Astrocyte of the spinal cord (primary cell): Measurements from ENCODE around the gene QSOX1.

ENCODE experiments used
- DNase-seq: peaks from one replicate; pipeline ENCODE4 v3.0.0; 2011; ENCODE audit warnings: low read depth, low spot score
- H3K4me3 ChIP-seq: 2 replicates; pipeline ENCODE4 v1.5.1; 2011; ENCODE audit warnings: low read depth, mild to moderate bottlenecking, low read length, moderate library complexity
- in situ Hi-C: cut with HindIII; loops from 2 replicates; pipeline ENCODE4 v1.10.0; 2017; ENCODE audit warnings: low sequenced_read_pairs
- TF ChIP-seq, protein P1 (sequence below): IDR thresholded peaks from 2 replicates; pipeline ENCODE4 v1.5.1; 2012; ENCODE audit warnings: low read depth, mild to moderate bottlenecking, low read length, inconsistent platforms

QSOX1 gene

GRCh38 chr1:180173451-180173850 is 18.8 kb downstream of the QSOX1 start:
- no peak for DNase-seq
- TF ChIP-seq, protein P1, sequence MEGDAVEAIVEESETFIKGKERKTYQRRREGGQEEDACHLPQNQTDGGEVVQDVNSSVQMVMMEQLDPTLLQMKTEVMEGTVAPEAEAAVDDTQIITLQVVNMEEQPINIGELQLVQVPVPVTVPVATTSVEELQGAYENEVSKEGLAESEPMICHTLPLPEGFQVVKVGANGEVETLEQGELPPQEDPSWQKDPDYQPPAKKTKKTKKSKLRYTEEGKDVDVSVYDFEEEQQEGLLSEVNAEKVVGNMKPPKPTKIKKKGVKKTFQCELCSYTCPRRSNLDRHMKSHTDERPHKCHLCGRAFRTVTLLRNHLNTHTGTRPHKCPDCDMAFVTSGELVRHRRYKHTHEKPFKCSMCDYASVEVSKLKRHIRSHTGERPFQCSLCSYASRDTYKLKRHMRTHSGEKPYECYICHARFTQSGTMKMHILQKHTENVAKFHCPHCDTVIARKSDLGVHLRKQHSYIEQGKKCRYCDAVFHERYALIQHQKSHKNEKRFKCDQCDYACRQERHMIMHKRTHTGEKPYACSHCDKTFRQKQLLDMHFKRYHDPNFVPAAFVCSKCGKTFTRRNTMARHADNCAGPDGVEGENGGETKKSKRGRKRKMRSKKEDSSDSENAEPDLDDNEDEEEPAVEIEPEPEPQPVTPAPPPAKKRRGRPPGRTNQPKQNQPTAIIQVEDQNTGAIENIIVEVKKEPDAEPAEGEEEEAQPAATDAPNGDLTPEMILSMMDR: no peak
- no peak overlapping the region for H3K4me3 ChIP-seq
- in situ Hi-C loops: no loop called here

- in situ Hi-C loops: no loop called here
- TF ChIP-seq, protein P1: no peak
- DNase-seq: peak; percentile 58
Measured at GRCh38 chr1:180173952-180174351, 19.3 kb downstream of the QSOX1 start.

GRCh38 chr1:180175291-180175690 is 20.6 kb downstream of the QSOX1 start:
- in situ Hi-C loops: no loop called here
- no peak overlapping the region for H3K4me3 ChIP-seq
- TF ChIP-seq, protein P1: no peak
- no peak for DNase-seq

More at GRCh38 chr1:180173952-180174351, 19.3 kb downstream of the QSOX1 start:
- no peak overlapping the region for H3K4me3 ChIP-seq

DNA sequence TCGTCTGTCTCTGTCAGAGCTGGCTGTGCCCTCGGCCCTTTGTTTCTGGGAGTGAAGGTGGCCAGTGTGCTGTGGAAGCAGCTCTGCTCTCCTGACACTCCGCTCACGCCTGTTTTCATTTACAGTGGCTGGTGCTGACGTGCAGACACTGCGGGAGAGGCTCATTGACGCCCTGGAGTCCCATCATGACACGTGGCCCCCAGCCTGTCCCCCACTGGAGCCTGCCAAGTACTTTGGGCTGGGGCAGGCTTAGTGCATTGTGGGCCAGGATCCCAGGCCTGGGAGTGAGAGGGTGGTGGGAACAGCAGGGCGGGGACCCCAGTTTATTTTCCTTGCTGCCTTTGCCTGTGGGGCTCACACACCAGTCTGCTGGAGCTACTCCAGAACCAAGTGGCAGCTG is 21.1 kb downstream of the QSOX1 start:
- H3K4me3 ChIP-seq: no peak overlapping the region
- TF ChIP-seq, protein P1: no peak
- in situ Hi-C loops: no loop called here
- DNase-seq: no peak

DNA sequence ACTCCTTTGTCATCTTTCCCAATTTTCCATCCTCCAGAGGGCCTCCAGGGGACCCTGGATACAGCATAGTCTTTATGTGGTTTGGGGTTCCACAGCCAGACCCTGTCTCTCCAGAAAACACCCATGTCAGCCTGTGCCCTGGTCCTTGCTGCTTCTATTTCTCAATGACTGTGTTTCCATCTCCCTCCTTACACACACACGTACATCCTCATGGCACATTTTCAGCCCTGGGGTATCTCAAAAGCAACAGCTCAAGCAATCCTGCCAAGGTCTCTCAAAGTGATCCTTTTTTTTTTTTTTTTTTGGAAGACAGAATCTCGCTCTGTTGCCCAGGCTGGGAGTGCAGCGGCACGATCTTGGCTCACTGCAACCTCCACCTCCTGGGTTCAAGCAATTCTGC is 22.3 kb downstream of the QSOX1 start:
- TF ChIP-seq, protein P1: no peak
- in situ Hi-C loops: no loop called here
- H3K4me3 ChIP-seq: no peak overlapping the region
- no peak for DNase-seq

GRCh38 chr1:180177931-180178330 is 23.3 kb downstream of the QSOX1 start:
- in situ Hi-C loops: no loop called here

More at GRCh38 chr1:180177931-180178330, 23.3 kb downstream of the QSOX1 start:
- DNase-seq: no peak
- H3K4me3 ChIP-seq: no peak overlapping the region
- TF ChIP-seq, protein P1: no peak
